PFSK-1 (cell line): ENCODE results near the gene SPAG9.

Experiments used
- FOXP2 ChIP-seq: optimal IDR thresholded peaks from 2 replicates; pipeline ENCODE3; 2011; ENCODE audit warnings: borderline replicate concordance, control low read depth, inconsistent platforms; ENCODE audit not compliant: insufficient read depth; ENCODE audit errors: extremely low read length, extremely low read depth
- POLR2AphosphoS5 ChIP-seq: IDR thresholded peaks from 2 replicates; pipeline ENCODE4 v1.6.1; 2012; ENCODE audit warnings: low read depth, mild to moderate bottlenecking, control low read depth, low read length, moderate library complexity
- SIN3A ChIP-seq: IDR thresholded peaks from 2 replicates; pipeline ENCODE4 v1.6.1; 2012; ENCODE audit warnings: mild to moderate bottlenecking, low read length, moderate library complexity, borderline replicate concordance; ENCODE audit not compliant: insufficient read depth
- TAF1 ChIP-seq: IDR thresholded peaks from 2 replicates; pipeline ENCODE4 v1.6.1; 2012; ENCODE audit warnings: low read length, control low read depth, borderline replicate concordance; ENCODE audit not compliant: insufficient read depth
- TF ChIP-seq, protein P1 (sequence below), 2 experiments: IDR thresholded peaks; 2 replicates each; pipeline versions ENCODE4 v1.6.1 to v1.8.0; 2011 to 2012; ENCODE audit warnings: low read depth in 2 of 2, low read length in 2 of 2, control low read depth in 1 of 2, inconsistent platforms in 1 of 2, mild to moderate bottlenecking in 1 of 2, moderate library complexity in 1 of 2; ENCODE audit not compliant: insufficient read depth in 1 of 2

SPAG9 gene

DNA sequence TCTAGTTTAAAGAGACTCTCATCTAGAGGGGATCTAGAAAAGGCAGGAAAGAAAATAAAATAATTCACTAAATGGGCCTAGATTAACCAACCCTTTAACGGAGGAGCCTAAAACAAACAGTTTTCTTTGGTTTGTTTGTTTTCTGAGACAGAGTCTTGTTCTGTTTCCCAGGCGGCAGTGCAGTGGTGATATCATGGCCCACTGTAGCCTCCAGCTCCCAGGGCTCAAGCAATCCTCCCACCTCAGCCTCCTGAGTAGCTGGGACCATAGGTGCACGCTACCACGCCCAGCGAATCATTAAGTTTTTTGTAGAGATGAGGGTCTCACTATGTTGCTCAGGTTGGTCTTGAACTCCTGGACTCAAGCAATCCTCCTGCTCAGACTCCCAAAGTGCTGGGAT, 132.2 kb downstream of the SPAG9 start:
- no peak for TF ChIP-seq SIN3A

DNA sequence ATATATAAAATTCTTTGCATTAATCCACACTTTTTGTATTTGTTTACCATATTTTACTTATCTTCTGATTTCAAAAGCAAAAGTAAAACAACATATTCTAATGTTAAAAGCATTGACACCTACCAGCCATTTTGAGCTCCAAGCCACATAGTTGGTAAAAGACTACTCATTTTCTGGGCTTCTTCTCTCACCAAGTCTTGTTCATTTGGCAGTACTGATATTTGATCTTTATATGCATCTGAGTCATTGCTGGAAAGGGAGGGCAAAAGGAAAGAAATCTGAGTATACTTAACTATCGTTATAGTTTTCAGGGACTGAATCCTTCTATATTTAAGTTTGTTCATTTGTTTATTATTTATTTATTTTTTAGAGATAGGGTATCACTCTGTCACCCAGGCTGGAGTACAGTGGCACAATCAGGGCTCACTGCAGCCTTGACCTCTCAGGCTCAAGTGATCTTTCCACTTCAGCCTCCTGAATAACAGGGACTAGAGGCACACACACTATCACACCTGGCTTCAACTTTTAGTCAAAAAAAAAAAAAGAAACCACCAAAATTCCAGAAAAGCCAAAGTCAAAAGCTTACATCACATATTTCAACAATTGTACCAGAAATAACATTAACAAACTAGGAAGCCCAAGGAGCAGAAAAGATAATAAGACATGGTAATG, 133.5 kb downstream of the SPAG9 start:
- TF ChIP-seq FOXP2 (no peak), SIN3A (no peak), POLR2AphosphoS5 (no peak), TAF1 (no peak)
- TF ChIP-seq, protein P1, sequence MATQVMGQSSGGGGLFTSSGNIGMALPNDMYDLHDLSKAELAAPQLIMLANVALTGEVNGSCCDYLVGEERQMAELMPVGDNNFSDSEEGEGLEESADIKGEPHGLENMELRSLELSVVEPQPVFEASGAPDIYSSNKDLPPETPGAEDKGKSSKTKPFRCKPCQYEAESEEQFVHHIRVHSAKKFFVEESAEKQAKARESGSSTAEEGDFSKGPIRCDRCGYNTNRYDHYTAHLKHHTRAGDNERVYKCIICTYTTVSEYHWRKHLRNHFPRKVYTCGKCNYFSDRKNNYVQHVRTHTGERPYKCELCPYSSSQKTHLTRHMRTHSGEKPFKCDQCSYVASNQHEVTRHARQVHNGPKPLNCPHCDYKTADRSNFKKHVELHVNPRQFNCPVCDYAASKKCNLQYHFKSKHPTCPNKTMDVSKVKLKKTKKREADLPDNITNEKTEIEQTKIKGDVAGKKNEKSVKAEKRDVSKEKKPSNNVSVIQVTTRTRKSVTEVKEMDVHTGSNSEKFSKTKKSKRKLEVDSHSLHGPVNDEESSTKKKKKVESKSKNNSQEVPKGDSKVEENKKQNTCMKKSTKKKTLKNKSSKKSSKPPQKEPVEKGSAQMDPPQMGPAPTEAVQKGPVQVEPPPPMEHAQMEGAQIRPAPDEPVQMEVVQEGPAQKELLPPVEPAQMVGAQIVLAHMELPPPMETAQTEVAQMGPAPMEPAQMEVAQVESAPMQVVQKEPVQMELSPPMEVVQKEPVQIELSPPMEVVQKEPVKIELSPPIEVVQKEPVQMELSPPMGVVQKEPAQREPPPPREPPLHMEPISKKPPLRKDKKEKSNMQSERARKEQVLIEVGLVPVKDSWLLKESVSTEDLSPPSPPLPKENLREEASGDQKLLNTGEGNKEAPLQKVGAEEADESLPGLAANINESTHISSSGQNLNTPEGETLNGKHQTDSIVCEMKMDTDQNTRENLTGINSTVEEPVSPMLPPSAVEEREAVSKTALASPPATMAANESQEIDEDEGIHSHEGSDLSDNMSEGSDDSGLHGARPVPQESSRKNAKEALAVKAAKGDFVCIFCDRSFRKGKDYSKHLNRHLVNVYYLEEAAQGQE (IDR thresholded peaks at IDR 0.05; ENCODE audit: insufficient read depth in 1 of 2, low read depth in 2 of 2, low read length in 2 of 2) = no peak

DNA sequence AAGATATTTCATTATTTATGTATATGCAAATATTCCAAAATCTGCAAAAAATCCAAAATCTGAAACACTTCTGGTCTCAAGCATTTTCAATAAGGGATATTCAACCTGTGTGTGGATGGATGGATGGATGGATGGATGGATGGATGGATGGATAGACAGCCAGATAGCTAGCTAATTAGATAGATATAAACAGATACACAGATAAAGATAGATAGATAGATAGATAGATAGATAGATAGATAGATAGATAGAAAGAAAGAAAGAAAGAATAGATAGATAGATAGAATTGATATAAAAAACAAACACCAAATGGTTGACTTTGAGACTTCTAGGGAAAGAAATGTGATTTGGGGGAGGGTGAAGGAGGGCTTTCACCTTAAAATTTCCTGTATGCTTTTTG, 139.4 kb downstream of the SPAG9 start:
- TF ChIP-seq POLR2AphosphoS5 (no peak), FOXP2 (no peak), TAF1 (no peak), SIN3A (no peak)
- TF ChIP-seq, protein P1 (IDR thresholded peaks at IDR 0.05; ENCODE audit: insufficient read depth in 1 of 2, low read depth in 2 of 2, low read length in 2 of 2) = no peak

DNA sequence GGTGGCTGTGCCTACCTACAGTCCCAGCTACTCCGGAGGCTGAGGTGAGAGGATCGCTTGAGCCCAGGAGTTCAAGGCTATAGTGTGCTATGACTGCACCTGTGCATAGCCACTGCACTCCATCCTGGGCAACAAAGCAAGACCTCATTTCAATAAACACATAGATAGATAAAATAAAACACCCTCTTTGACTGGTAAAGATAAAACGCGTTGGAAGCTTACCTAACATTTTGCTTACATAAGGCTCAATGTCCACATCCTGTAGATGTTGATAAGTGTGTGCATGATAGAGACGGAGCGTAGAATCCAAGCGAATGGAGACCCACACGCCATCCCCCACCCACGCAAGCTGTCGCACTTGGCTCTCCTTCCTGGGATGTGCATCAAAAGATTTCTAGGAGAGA, 141.1 kb downstream of the SPAG9 start:
- no peak for TF ChIP-seq FOXP2
- no peak for TF ChIP-seq TAF1
- no peak for TF ChIP-seq POLR2AphosphoS5
- TF ChIP-seq SIN3A = no peak
- TF ChIP-seq, protein P1 (IDR thresholded peaks at IDR 0.05; ENCODE audit: insufficient read depth in 1 of 2, low read depth in 2 of 2, low read length in 2 of 2) = no peak

DNA sequence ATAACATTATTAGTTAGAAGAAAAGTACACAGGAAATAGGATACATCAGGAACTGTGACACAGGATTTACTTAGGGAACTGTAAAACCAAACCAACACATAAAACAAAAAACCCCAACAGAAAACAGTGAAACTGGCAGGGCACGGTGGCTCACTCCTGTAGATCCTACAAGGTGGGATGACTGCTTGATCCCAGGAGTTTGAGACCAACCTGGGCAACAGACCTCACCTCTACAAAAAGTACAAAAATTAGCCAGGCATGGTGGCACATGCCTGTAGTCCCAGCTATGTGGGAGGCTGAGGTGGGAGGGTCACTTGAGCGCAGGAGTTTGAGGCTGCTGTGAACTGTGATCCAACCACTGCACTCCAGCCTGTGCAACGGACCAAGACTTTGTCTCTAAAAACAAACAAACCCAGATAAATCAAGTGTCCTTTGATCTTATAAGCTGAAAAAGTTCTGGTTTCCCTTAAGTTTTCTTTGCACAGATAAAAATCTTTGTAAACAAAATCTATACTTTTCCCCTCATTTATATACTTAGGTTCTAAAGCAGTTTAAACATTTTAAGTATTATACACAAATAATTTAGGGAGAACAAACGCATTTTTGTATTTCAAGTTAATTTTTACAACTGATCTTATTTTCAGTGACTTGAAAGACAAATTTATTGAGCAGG, 143.0 kb downstream of the SPAG9 start:
- TF ChIP-seq SIN3A = no peak
- TF ChIP-seq, protein P1 (IDR thresholded peaks at IDR 0.05; ENCODE audit: insufficient read depth in 1 of 2, low read depth in 2 of 2, low read length in 2 of 2) = no peak
- no peak for TF ChIP-seq POLR2AphosphoS5
- TF ChIP-seq TAF1 = no peak
- no peak for TF ChIP-seq FOXP2
